Gastrocnemius medialis (tissue), 4 donors: Measurements from ENCODE around the gene SCGB1C1.

Source experiments
- POLR2A ChIP-seq, 2 donors: fragments of 450-650 bp; IDR thresholded peaks; one replicate each; pipeline ENCODE4 v1.6.1; 2017; ENCODE audit warnings: antibody characterized with exemption in 2 of 2, mild to moderate bottlenecking in 2 of 2, moderate library complexity in 2 of 2
- TF ChIP-seq, protein P1 (sequence below), 5 experiments: fragments of 450-650 bp in 3 of 5; fragments of 200-600 bp in 2 of 5; sonication (generic) in 2 of 5; IDR thresholded peaks in 4 of 5; conservative IDR thresholded peaks in 1 of 5; 1 replicate in 4 of 5; 2 replicates in 1 of 5; pipeline ENCODE4 v1.5.1; 2016 to 2019; ENCODE audit warnings: antibody characterized with exemption in 5 of 5, mild to moderate bottlenecking in 3 of 5, moderate library complexity in 3 of 5

DNA sequence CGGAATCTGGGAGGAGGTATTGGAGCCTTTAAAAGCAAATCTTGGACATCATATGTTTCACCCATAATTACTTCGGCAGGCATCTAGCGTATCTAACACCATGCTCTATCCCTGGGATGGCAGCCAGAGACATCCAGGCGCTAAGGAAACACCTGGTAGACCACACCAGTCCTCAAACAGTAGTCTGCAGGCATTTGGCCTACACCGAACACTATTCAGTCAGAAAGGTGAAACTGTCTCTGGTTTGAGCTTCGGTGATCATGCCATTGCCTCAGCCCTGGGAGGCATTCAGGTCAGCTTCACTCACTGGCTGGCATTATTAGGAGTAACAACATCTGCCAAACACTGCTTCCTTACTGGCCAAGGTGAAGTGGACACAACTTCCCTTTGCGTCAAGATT, 31.5 kb downstream of the SCGB1C1 start:
- TF ChIP-seq, protein P1, sequence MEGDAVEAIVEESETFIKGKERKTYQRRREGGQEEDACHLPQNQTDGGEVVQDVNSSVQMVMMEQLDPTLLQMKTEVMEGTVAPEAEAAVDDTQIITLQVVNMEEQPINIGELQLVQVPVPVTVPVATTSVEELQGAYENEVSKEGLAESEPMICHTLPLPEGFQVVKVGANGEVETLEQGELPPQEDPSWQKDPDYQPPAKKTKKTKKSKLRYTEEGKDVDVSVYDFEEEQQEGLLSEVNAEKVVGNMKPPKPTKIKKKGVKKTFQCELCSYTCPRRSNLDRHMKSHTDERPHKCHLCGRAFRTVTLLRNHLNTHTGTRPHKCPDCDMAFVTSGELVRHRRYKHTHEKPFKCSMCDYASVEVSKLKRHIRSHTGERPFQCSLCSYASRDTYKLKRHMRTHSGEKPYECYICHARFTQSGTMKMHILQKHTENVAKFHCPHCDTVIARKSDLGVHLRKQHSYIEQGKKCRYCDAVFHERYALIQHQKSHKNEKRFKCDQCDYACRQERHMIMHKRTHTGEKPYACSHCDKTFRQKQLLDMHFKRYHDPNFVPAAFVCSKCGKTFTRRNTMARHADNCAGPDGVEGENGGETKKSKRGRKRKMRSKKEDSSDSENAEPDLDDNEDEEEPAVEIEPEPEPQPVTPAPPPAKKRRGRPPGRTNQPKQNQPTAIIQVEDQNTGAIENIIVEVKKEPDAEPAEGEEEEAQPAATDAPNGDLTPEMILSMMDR (IDR thresholded peaks at IDR 0.05 in 4 of 5, conservative IDR thresholded peaks at IDR 0.05 in 1 of 5): no peak
- no peak for TF ChIP-seq POLR2A (IDR thresholded peaks at IDR 0.05)
